HG02981 (cell line): ENCODE measurements around the gene RAI1.

Source experiments
- ATAC-seq: cut with Tn5 transposase; IDR thresholded peaks from one replicate; pipeline ENCODE4 v1.9.1; 2021; ENCODE audit warnings: mild to moderate bottlenecking, moderate library complexity; ENCODE audit not compliant: unreplicated experiment

Gene RAI1

GRCh38 chr17:17823433-17824118, 142.3 kb downstream of the RAI1 start:
- peak; percentile 74 for ATAC-seq

GRCh38 chr17:17824119-17824782, 143.0 kb downstream of the RAI1 start:
- peak; percentile 1 for ATAC-seq

- no peak for ATAC-seq
These were observed 143.7 kb downstream of the RAI1 start for GRCh38 chr17:17824783-17825614.

DNA sequence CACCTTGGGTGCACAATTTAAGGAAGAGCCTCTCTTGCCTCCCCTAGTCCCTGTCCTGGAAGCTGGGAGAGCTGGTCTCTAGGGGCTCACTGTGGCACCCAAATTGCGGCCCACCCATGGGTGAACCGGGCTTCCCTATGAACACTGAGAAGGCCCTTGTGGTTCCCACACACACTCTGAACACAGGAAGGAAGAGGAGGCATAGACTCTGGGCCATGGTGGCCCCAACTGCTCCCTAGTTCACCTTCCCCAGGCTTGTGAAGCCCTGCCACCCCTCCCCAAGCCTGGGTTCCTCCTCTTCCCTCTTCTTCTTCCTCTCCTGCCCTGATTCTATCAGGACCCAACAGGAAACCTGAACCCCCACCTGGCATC, 145.1 kb downstream of the RAI1 start:
- no peak for ATAC-seq

DNA sequence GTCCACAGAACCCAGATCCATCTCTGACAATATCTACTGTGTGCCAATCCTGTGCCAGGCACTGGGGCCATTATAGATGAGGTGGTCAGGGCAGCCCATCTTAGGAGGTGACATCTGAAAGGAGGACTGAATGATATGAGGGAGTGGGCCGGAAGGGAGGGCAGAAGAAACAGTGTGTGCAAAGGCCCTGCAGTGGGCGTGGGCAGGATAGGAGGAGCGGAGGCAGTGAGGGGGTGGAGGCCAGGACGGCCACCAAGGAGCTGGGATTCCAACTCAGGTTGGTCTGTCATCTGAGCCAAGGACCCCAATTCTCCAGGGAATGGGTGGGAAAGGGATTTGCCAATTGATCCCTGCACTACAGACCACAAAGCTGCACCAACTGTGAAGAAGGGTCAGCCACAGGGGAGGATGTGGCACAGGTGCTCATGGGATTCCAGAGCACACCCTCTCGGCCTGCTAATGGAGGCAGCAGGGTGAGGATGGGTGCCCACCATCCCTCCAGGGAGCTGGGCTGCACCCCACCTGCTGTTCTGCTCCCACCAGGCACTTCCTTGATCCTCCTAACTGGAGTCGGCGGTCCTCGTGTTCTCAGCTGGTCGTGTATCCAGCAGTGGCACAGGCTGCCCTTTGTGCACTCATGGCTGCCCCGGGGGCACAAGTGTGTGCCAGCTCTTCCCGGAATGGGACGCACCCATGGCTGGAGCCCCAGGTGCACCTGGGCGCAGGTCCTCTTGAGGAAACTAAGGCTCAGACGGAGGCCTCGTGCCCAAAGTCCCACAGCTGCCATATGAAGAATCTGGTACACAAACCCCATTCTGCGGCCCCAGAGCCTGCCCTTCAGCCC, 145.9 kb downstream of the RAI1 start:
- ATAC-seq, result no peak

GRCh38 chr17:17827826-17828621, 146.8 kb downstream of the RAI1 start:
- ATAC-seq, result no peak

DNA sequence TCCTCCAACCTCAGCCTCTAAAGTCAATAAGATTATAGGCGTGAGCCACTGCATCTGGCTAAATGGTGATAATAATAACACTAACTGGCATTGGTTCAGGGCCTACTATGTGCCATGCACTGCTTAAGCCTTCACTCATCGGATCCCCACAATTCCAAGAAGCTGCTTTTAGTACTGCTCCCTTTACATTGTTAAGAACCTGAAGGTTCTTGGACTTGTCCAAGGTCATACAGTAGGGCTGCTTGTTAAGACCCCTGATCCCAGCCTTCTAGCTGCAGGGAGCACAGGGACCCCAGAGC, 149.0 kb downstream of the RAI1 start:
- no peak for ATAC-seq

GRCh38 chr17:17830740-17831207, 149.5 kb downstream of the RAI1 start:
- no peak for ATAC-seq

GRCh38 chr17:17831208-17832031, 150.2 kb downstream of the RAI1 start:
- no peak for ATAC-seq

- ATAC-seq, result no peak
These were observed 150.7 kb downstream of the RAI1 start for GRCh38 chr17:17832032-17832363.

GRCh38 chr17:17833658-17834357, 152.6 kb downstream of the RAI1 start:
- ATAC-seq, result no peak

GRCh38 chr17:17834974-17835373, 153.7 kb downstream of the RAI1 start:
- no peak for ATAC-seq

- ATAC-seq, result no peak
These were observed 154.4 kb downstream of the RAI1 start for GRCh38 chr17:17835415-17836249.

DNA sequence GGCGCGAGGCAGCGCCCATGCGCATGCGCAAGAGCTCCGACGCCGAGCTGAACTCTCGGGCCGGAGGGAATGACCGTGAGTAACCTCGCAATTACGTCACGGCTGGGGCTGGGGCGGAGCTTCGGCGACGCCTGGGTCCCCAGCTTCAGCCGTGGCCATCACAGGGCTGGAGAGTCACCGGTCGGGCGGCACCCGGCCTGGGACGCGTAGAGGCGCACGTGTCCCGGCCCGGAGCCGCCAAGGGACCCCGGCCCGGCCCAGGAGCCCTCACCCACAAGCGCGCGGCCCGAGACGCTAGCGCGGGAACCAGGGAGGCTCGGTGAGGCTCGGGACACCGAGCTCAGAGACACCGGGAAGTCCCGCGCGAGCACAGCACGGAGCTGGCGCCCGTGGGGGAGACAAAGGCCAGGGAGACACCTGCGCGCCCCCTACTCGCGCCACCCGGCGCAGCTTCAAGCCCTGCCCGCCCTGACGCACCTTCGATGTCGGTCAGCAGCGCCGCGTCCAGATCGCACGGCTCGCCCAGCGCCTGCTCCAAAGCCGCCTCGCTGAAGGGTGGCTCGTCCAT, 155.1 kb downstream of the RAI1 start:
- ATAC-seq, result peak; percentile 63

DNA sequence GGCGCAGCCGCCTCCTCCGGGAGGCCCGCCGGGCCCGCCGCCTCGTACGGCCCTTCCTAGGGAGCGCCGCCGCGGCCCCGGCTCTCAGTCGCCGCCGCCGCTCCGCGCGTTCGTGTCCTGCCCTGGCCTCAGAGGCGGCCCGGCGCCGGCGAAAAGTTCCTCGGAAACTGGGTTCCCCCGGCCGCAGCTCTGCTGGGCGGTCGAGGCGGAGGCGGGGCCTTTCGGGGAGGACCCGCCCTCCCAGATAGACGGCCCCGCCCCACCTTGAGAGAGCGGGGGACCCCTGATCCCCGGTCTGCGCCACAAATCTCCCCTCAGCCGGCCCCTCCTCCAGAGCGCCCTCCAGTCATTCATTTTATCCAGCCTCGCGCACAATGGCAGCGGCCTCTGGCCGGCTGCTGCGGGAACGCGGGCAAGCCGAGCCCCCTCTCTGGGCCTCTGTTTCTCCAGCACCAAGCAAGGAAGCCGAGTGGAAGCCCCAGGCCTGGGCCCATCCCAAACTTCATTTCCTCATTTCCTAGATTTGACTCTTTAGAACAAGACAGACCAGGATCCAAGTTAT, 155.6 kb downstream of the RAI1 start, which contains the start of gene SREBF1:
SREBF1 (minus strand) TSS at position 169 of the 562 bp plus-strand sequence. CDS start 169 bp downstream, outside the sequence.
- peak; percentile 25 for ATAC-seq

- ATAC-seq, result no peak
These were observed 156.1 kb downstream of the RAI1 start for GRCh38 chr17:17837380-17837821.
